Loucy (cell line): Measurements from ENCODE around the gene ZFR.

Experiments
- H2AFZ ChIP-seq: fragments of 200-600 bp; sonication (generic); 2 replicates; pipeline ENCODE4 v1.6.0; 2016; ENCODE audit warnings: antibody characterized with exemption, mild to moderate bottlenecking, low read length, moderate library complexity
- H3F3A ChIP-seq: fragments of 200-600 bp; 2 replicates; pipeline ENCODE4 v1.6.0; 2016; ENCODE audit warnings: antibody characterized with exemption, low read depth, mild to moderate bottlenecking
- H3K27me3 ChIP-seq: fragments of 200-600 bp; sonication (generic); 2 replicates; pipeline ENCODE4 v1.6.1; 2014; ENCODE audit warnings: low read length, mild to moderate bottlenecking; ENCODE audit not compliant: insufficient read depth, poor library complexity, severe bottlenecking
- H3K36me3 ChIP-seq: fragments of 200-600 bp; sonication (generic); 2 replicates; pipeline ENCODE4 v1.6.1; 2016; ENCODE audit warnings: low read length; ENCODE audit not compliant: insufficient read depth
- H3K4me1 ChIP-seq: fragments of 200-600 bp; sonication (generic); 2 replicates; pipeline ENCODE4 v1.5.1; 2014; ENCODE audit warnings: low read length, mild to moderate bottlenecking; ENCODE audit not compliant: insufficient read depth, poor library complexity, severe bottlenecking
- H3K4me2 ChIP-seq: fragments of 200-600 bp; sonication (generic); 2 replicates; pipeline ENCODE4 v1.6.0; 2014; ENCODE audit warnings: antibody characterized with exemption, low read length, low read depth, mild to moderate bottlenecking; ENCODE audit not compliant: poor library complexity, severe bottlenecking
- H3K4me3 ChIP-seq: fragments of 200-600 bp; sonication (generic); 2 replicates; pipeline ENCODE4 v1.5.1; 2014; ENCODE audit warnings: low read length, mild to moderate bottlenecking, mixed read lengths; ENCODE audit not compliant: poor library complexity, severe bottlenecking
- H3K79me2 ChIP-seq: fragments of 200-600 bp; sonication (generic); 2 replicates; pipeline ENCODE4 v1.6.1; 2014; ENCODE audit warnings: low read length; ENCODE audit not compliant: insufficient read depth
- H3K9ac ChIP-seq: fragments of 200-600 bp; sonication (generic); 2 replicates; pipeline ENCODE4 v1.6.0; 2014; ENCODE audit warnings: mild to moderate bottlenecking, low read depth, low read length, moderate library complexity; ENCODE audit not compliant: poor library complexity, severe bottlenecking
- H3K9me2 ChIP-seq: fragments of 200-600 bp; sonication (generic); replicated peaks from 2 replicates; pipeline ENCODE4 v1.6.1; 2016; ENCODE audit warnings: low read depth, low read length, mixed read lengths
- H3K9me3 ChIP-seq: fragments of 200-600 bp; sonication (generic); 2 replicates; pipeline ENCODE4 v1.6.1; 2014; ENCODE audit warnings: mild to moderate bottlenecking, antibody characterized with exemption, low read length, low read depth; ENCODE audit not compliant: insufficient read depth
- H4K20me1 ChIP-seq: fragments of 200-600 bp; sonication (generic); 2 replicates; pipeline ENCODE4 v1.6.0; 2014; ENCODE audit warnings: antibody characterized with exemption, low read length, mild to moderate bottlenecking; ENCODE audit not compliant: insufficient read depth, poor library complexity, severe bottlenecking
- CTCF ChIP-seq: fragments of 200-600 bp; sonication (generic); conservative IDR thresholded peaks from 2 replicates; pipeline ENCODE4 v1.5.1; 2014; ENCODE audit warnings: mild to moderate bottlenecking, antibody characterized with exemption, low read length
- EZH2phosphoT487 ChIP-seq: fragments of 200-600 bp; IDR thresholded peaks from 2 replicates; pipeline ENCODE4 v1.6.1; 2018; ENCODE audit warnings: antibody characterized with exemption, mild to moderate bottlenecking, moderate library complexity, borderline replicate concordance

The ZFR gene

GRCh38 chr5:32479096-32479495 is 34.6 kb upstream of the ZFR start:
- no peaks in the 10 kb centered on the region for H3K9me3 ChIP-seq
- no peaks in the 10 kb centered on the region for H4K20me1 ChIP-seq
- H3K27me3 ChIP-seq: no peaks in the 10 kb centered on the region
- no peak overlapping the region for H3K4me2 ChIP-seq
- H3K9me2 ChIP-seq: no peaks in the 10 kb centered on the region
- H3K79me2 ChIP-seq: no peaks in the 10 kb centered on the region
- H3K36me3 ChIP-seq: no peaks in the 10 kb centered on the region
- H3K4me3 ChIP-seq: no peak overlapping the region
- H3K4me1 ChIP-seq: no peaks in the 10 kb centered on the region
- H3F3A ChIP-seq: no peaks in the 10 kb centered on the region
- TF ChIP-seq CTCF (no peak), EZH2phosphoT487 (no peak)
- H3K9ac ChIP-seq: no peak overlapping the region
- H2AFZ ChIP-seq: no peak overlapping the region

DNA sequence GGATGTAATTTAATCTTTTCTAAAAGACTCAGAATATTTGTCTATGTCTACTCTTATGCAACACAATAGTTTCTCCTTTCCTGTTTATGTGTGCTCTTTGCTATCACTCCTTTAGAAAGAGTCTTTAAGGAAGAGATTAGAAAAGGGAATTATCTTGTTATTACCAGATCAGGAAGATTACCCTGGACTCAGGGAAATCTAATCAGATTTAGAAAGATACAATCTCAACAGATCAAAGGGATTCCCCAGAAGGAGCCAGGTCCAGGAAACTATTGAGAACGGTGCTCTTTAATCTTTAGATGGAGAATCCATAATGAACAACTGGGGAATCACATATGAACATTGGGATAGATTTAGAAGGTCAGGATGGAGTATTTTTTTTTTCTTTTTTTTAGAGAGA is 32.4 kb upstream of the ZFR start:
- Histone ChIP-seq H3K27me3 (no peaks in the 10 kb centered on the region), H3K4me1 (no peaks in the 10 kb centered on the region), H2AFZ (no peak overlapping the region), H3F3A (no peaks in the 10 kb centered on the region), H3K9ac (no peak overlapping the region), H3K36me3 (no peaks in the 10 kb centered on the region), H3K79me2 (no peaks in the 10 kb centered on the region), H3K4me2 (no peak overlapping the region), H3K4me3 (no peak overlapping the region), H4K20me1 (no peaks in the 10 kb centered on the region), H3K9me3 (no peaks in the 10 kb centered on the region), H3K9me2 (no peaks in the 10 kb centered on the region)
- TF ChIP-seq CTCF (no peak), EZH2phosphoT487 (no peak)

DNA sequence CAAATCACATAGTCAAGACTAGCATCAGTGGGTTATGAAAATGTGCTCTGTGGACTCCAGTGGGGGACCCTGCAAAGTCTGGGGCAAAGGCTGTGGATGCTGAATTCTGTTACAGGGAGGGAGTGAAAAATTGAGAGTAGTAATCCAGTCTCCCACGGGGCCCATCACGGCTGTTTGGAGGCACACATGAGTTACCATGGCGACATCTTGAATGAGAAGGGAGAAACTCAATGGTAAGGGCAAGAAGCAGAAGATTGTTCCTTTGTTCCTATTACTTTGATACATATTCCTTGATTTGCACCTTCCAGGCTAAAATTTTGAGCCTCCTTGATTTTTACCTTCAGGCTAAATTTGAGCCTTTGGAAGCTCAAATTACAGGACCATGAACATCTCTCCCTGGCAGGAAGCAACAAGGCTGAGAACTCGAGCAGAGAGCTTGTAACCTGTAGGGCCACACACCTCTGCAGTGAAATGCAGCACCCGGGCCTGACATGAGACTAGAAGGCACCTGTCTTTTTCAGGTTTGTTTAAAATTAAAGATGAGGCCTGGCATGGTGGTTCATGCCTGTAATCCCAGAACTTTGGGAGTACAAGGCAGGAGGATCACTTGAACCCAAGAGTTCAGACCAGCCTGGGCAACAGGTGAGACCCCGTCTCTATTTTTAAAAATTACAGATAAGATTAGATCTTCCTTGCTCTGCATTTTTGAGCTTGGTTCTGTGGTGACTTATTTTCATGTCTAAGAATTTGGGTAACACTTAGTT is 31.0 kb upstream of the ZFR start:
- Histone ChIP-seq H3K36me3 (no peaks in the 10 kb centered on the region), H3K4me2 (no peak overlapping the region), H3K9me2 (no peaks in the 10 kb centered on the region), H3K4me3 (no peak overlapping the region), H3K4me1 (no peaks in the 10 kb centered on the region), H4K20me1 (no peaks in the 10 kb centered on the region), H2AFZ (no peak overlapping the region), H3K9ac (no peak overlapping the region), H3K9me3 (no peaks in the 10 kb centered on the region), H3K27me3 (no peaks in the 10 kb centered on the region), H3K79me2 (no peaks in the 10 kb centered on the region), H3F3A (no peaks in the 10 kb centered on the region)
- no peak for TF ChIP-seq EZH2phosphoT487
- TF ChIP-seq CTCF: no peak
